Measurements from ENCODE around the gene RHO. TPM values are rescaled to one million over a fixed set of nuclear protein-coding genes. Genes with fewer than 3 reads are reported as not detected.

RHO gene
- total RNA-seq, 2 donors from 2014 or later: 0.22 to 0.26 TPM

DNA sequence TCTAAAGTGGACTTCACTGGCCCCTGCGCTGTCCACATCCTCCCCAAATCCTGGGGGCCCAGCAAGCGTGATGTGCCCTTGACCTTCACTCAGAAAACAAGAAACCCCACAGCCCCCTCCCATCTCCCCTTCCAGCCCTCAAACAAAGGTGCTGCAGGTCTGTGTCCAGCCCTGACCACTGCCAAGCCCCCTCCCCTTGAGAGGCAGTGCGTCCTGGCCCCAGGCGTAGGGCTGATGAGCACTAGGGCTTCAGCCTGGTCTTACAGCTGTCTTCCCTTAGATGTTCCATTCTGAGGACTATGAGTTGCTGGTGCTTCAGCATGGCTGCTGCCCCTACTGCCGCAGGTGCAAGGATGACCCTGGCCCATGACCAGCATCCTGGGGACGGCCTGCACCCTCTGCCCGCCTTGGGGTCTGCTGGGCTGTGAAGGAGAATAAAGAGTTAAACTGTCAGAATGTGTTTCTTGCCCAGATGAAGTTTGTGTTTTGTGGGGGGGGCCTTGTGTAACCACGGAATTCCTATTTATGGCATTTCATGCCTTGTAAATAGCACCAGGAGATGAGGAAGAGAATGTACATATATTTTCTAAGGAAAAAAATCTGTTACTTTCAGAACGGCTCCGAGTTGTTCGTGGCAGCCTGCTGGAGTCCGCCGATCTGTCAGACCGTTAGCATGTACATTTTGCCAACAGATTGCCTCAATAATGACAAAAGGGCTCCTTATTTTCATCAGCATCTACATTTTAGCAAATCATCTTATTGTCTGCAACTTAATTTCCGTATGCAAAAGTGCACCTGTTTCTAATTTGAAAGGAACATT lies 8.3 kb upstream of the RHO start:
- Mint-ChIP-seq H3K36me3 (ENCODE audit: low read depth) (peaks cover 17% of the 10 kb centered on the region), H3K4me3 (no peak overlapping the region), H3K4me1 (peaks cover 2% of the 10 kb centered on the region), H3K27ac (no peak overlapping the region), H3K27me3 (ENCODE audit: insufficient read depth) (no peaks in the 10 kb centered on the region), H3K9me3 (no peaks in the 10 kb centered on the region)
- no peaks in the 10 kb centered on the region for H3K4me1 ChIP-seq (ENCODE audit: control insufficient read depth, insufficient read depth, low read length)
- H3K9ac ChIP-seq (ENCODE audit: extremely low read depth, low read length, poor library complexity, severe bottlenecking): no peak overlapping the region
- TF ChIP-seq, protein P1, sequence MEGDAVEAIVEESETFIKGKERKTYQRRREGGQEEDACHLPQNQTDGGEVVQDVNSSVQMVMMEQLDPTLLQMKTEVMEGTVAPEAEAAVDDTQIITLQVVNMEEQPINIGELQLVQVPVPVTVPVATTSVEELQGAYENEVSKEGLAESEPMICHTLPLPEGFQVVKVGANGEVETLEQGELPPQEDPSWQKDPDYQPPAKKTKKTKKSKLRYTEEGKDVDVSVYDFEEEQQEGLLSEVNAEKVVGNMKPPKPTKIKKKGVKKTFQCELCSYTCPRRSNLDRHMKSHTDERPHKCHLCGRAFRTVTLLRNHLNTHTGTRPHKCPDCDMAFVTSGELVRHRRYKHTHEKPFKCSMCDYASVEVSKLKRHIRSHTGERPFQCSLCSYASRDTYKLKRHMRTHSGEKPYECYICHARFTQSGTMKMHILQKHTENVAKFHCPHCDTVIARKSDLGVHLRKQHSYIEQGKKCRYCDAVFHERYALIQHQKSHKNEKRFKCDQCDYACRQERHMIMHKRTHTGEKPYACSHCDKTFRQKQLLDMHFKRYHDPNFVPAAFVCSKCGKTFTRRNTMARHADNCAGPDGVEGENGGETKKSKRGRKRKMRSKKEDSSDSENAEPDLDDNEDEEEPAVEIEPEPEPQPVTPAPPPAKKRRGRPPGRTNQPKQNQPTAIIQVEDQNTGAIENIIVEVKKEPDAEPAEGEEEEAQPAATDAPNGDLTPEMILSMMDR (conservative IDR thresholded peaks at IDR 0.05): no peak
- H3K9me3 ChIP-seq (ENCODE audit: control insufficient read depth, low read length): no peaks in the 10 kb centered on the region
- peaks cover 4% of the 10 kb centered on the region for H3K36me3 ChIP-seq (ENCODE audit: control insufficient read depth, insufficient read depth, low read length)
- WGBS, 2 experiments (ENCODE audit: insufficient coverage in 1 of 2, insufficient read length in 1 of 2): 93 to 94% methylated on average over 12 to 15 of the region's 15 CpGs
- H3K27ac ChIP-seq (ENCODE audit: low read depth, low read length): no peak overlapping the region
- DNase-seq: no peak
- no peaks in the 10 kb centered on the region for H3K27me3 ChIP-seq (ENCODE audit: control insufficient read depth, insufficient read depth, low read length, poor library complexity, severe bottlenecking)
- H3K4me3 ChIP-seq (ENCODE audit: low read length): no peak overlapping the region

DNA sequence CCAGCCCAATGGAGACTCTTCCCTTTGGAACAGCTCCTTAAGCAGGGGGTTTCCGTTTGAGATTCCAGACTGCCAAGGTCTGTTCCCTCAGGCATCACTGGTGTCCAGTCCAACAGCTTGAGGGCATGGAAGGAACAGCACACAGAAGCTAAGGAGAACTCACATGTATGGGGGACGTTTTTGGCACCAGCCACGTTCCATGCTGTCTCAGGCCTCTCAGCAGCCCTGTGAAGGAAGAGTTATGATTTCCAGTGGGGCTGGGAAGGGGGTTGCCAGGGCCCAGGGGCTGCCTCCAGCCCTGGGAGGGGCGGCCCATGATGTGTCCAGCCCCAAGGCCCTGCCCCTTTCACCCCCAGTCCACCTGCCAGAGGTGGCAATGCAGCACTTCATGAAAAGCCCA lies 7.5 kb upstream of the RHO start:
- no peak for DNase-seq
- no peaks in the 10 kb centered on the region for H3K9me3 ChIP-seq (ENCODE audit: control insufficient read depth, low read length)
- peaks cover 4% of the 10 kb centered on the region for H3K36me3 ChIP-seq (ENCODE audit: control insufficient read depth, insufficient read depth, low read length)
- H3K4me3 Mint-ChIP-seq: no peak overlapping the region
- H3K9me3 Mint-ChIP-seq: no peaks in the 10 kb centered on the region
- peak overlapping the region; percentile 53 for H3K27ac ChIP-seq (ENCODE audit: low read depth, low read length)
- no peak overlapping the region for H3K4me3 ChIP-seq (ENCODE audit: low read length)
- no peaks in the 10 kb centered on the region for H3K27me3 Mint-ChIP-seq (ENCODE audit: insufficient read depth)
- no peaks in the 10 kb centered on the region for H3K4me1 ChIP-seq (ENCODE audit: control insufficient read depth, insufficient read depth, low read length)
- no peak overlapping the region for H3K27ac Mint-ChIP-seq
- peaks cover 15% of the 10 kb centered on the region for H3K36me3 Mint-ChIP-seq (ENCODE audit: low read depth)
- H3K4me1 Mint-ChIP-seq: peaks cover 2% of the 10 kb centered on the region
- no peak overlapping the region for H3K9ac ChIP-seq (ENCODE audit: extremely low read depth, low read length, poor library complexity, severe bottlenecking)
- TF ChIP-seq, protein P1 (conservative IDR thresholded peaks at IDR 0.05): no peak
- 78 to 87% methylated on average over 3 to 4 of the region's 4 CpGs for WGBS, 2 experiments (ENCODE audit: insufficient coverage in 1 of 2, insufficient read length in 1 of 2)
- H3K27me3 ChIP-seq (ENCODE audit: control insufficient read depth, insufficient read depth, low read length, poor library complexity, severe bottlenecking): no peaks in the 10 kb centered on the region

DNA sequence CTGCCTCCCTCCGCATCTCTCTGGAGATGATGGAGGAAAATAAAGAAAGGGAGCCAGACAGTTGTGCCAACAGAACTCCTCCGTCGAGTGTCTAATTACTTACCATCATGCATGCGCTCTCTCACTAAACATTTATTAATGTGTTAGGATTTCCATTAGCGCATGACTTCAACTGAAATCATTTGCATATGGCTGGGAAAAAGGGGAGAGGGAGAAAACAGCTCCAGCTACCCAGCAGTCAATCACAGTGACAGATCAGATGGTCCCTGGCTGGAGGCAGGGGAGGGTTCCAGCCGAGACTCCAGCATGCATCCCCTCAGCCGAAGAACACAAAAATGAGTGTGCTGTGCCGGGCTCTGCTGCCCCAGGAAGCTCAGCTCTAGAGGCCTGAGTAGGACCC lies 6.8 kb upstream of the RHO start:
- H3K4me1 Mint-ChIP-seq: peaks cover 7% of the 10 kb centered on the region
- H3K4me3 ChIP-seq (ENCODE audit: low read length): no peak overlapping the region
- H3K4me1 ChIP-seq (ENCODE audit: control insufficient read depth, insufficient read depth, low read length): no peaks in the 10 kb centered on the region
- H3K36me3 Mint-ChIP-seq (ENCODE audit: low read depth): peaks cover 9% of the 10 kb centered on the region
- no peaks in the 10 kb centered on the region for H3K9me3 ChIP-seq (ENCODE audit: control insufficient read depth, low read length)
- no peaks in the 10 kb centered on the region for H3K27me3 Mint-ChIP-seq (ENCODE audit: insufficient read depth)
- H3K27ac ChIP-seq (ENCODE audit: low read depth, low read length): peak overlapping the region; percentile 57
- no peaks in the 10 kb centered on the region for H3K27me3 ChIP-seq (ENCODE audit: control insufficient read depth, insufficient read depth, low read length, poor library complexity, severe bottlenecking)
- TF ChIP-seq, protein P1 (conservative IDR thresholded peaks at IDR 0.05): no peak
- DNase-seq: no peak
- WGBS, 2 experiments (ENCODE audit: insufficient coverage in 1 of 2, insufficient read length in 1 of 2): 63 to 79% methylated on average over 6 to 8 of the region's 8 CpGs
- no peak overlapping the region for H3K9ac ChIP-seq (ENCODE audit: extremely low read depth, low read length, poor library complexity, severe bottlenecking)
- no peak overlapping the region for H3K27ac Mint-ChIP-seq
- no peak overlapping the region for H3K4me3 Mint-ChIP-seq
- H3K36me3 ChIP-seq (ENCODE audit: control insufficient read depth, insufficient read depth, low read length): no peaks in the 10 kb centered on the region
- no peaks in the 10 kb centered on the region for H3K9me3 Mint-ChIP-seq
